Superior temporal gyrus (tissue), 1 donor: Measurements from ENCODE around the gene CACNA2D1.
A peak's percentile ranks its signal among the peaks of the same experiment; 100 is the strongest.
"Not testable (repeated sequence)": the region's sequence is repeated elsewhere in the genome, so short reads cannot be mapped to it uniquely, and the experiment has no call there.

ENCODE experiments used
- DNase-seq: peaks from one replicate; pipeline ENCODE4 v3.0.0-alpha.2; 2016; ENCODE audit errors: extremely low spot score

CACNA2D1 gene

DNA sequence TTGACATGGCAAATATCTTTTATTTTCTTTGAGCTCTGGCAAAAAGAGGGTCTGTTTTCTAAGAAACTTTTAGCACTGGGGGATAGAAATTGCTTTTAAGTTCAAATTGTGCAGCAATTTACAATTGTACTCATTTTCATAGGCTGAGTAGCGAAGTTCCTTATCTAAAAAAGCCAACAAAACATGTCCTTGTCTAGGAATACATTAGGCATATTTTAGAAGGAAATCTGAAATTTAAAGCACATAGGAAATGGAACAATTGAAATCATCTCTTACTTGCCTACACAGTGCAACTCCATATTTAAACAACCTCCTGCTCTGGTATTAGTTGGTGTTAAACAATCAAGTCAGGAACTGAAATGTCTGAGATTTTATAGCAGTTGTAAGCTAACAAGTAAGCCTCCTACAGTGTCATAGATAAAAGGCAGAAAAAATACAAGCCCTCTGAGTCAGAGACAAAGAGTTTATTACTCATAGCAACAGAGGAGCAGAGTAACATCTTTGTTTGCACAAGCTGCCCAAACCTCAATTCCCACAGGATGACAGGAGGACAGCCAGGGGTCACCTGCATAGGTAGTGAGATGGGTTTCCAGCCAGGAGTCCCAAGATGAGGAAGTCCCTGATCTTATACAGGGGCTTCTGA lies 393.6 kb downstream of the CACNA2D1 start:
- DNase-seq: peak; percentile 76

DNA sequence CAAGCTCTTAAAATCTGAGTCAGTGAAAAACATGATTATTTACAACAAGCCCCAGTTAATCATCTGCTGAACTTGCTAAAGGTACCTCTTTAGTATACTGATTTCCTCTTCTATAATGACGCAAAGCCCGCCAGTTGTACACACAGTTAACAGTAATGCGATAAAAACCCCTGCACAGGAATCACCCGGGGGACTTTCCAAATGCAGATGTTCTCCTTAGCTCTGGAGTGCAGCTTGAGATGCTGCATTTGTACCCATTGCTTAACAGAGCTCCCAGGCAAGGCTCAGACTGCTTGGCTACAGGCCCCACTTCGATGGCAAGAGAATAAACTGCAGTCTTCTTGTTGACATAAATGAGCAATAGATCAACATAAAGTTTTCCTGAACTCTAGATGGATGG lies 394.1 kb downstream of the CACNA2D1 start:
- no peak for DNase-seq

DNA sequence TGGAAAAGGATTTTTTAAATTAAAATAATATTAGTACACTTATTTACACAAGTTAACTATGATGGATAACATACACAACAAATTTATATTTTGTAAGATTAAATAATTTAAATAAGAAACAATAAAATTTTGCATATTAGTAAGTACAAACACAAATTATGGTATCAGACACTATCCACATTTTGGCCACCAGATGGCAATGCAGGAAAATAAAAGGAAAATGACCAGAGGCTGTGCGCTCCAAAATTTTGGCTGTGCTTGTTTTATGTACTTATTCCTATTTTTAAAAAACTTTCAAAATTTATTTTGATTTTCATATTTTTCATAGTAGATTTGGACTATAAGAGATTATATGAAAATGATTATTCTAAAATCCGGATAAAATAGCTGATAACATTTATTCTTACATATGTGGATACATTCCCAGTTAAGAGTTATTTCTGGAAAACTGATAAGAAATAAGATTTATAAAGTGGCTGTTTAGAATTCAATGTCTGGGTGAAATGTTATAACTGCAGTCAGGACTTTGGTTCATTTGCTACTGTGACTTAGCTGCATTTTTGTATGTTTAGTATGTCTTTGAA lies 399.0 kb downstream of the CACNA2D1 start:
- peak; percentile 94 for DNase-seq

DNA sequence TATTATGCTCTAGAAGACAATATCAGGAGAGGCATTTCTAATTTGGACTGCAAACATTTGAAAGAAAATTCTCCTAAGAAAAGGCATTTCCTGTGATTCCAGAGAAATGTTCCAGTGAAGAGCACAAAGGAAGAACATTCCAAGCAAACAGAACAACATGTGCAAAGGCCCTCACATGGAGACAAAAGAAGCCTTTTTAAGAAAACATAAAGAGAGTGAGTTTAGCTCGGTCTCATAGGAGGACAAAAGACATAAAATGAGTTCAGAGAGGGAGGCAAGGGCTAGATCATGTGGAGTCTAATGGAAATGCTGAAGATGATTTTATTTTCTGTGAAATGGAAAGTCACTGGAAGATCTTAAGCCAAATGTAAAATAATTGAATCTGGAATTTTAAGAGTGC lies 404.0 kb downstream of the CACNA2D1 start:
- no peak for DNase-seq

DNA sequence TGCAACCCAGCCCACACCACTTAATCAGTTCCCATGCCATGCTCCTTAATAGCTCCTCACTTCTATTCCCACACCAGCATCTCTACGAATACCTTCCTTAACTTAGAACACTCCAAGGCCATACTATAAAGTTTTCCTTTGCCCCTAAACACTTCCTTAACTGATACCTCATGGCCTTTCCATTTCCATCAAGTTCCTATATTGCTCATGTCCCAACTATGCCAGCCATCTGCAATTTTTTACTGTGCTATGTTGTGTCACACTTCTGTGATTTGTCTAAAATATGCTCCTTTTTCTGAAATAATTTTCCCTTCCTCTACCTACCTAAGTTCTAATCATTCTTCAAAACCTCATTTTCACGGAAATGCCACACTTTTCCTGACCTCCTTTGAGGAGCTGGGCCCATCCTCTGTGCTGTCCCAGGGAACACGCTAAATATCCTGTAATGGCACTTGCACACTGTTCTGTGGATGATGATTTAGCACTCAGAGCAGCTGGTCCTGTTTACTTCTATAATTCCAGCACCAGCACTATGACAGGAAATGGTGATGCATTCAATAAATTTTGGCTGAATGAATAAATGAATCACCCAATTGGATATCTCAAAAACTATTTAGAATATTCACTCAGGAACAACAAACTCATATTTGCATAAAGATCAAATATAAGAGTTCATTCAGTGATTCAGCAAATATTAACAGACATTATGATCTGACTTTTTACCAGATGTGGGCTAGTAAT lies 407.3 kb downstream of the CACNA2D1 start:
- DNase-seq: no peak

DNA sequence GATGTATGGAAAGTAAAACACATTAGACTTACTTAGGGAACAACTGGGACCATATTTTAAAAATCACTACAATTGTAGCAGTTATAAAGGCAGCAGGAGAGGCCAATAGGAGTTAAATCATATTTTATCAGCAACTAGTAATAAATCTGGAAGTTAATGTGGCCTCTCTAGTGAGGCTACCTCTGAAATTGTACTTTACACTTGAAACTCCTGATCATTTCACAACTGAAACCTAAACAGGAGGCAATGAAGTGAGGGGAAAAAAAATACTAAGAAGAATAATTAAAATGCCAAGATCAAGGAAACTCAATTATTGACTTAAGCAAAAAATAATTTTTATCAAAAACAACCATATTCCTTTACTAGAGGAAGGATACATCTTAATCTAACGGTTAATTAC lies 408.1 kb downstream of the CACNA2D1 start:
- no peak for DNase-seq

DNA sequence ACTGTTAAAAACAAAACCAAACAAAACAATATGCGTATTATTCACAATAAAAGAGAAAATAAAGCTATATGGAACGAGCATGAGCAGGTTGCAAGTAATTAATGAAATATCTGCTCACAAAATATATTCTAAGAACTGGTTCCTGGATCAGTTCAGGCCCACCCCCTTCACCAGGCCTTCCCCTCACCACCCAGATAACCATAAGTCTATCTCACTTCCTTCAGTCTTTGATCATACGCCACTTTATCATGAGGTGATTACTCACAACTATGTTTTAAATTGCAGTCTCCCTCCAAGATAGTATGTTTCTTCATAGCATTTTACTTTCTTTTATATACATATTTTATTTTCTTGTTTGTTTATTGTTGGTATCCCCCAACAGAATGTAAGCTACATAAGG lies 410.7 kb downstream of the CACNA2D1 start:
- no peak for DNase-seq

DNA sequence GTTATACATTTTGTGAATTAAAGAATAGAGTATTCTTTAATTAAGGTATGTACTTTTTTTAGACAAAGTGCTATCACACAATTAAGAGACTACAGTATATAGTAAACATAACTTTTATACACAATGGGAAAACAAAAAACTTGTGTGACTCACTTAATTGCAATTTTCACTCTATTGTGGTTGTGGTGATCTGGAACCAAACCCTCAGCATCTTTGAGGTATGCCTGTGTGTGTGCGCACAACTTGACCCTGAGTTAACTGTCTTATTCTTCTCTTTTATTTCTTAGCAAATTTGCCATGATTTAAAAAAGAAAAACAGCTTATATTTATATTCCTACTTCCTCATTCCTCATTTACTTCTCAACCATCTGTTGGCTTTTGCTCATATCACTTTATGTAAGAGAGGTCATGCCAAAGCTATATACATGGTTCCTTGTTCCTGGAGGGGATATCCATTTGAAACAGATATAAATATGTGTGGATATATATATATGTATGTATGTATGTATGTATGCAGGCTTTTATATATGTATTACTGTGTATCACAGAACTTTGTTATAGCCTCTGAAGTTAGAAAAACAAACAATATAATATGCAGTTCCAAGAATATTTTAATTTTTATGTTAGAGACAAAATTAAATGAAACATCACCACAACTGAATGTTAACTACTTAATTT lies 414.2 kb downstream of the CACNA2D1 start:
- no peak for DNase-seq

DNA sequence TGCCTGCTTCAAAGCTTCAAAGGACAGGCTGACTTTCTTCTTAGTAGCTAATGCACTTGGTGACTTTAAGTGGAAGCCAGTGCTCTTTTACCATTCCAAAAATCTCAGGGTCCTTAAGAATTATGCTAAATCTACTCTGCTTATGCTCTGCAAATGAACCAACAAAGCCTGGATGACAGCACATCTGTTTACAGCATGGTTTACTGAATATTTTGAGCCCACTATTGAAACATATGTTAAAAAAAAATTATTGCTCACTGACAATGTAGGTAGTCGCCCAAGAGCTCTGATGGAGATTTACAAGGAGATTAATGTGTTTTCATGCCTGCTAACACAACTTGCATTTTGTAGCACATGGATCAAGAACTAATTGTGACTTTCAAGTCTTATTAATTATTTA lies 415.5 kb downstream of the CACNA2D1 start:
- DNase-seq: no peak

DNA sequence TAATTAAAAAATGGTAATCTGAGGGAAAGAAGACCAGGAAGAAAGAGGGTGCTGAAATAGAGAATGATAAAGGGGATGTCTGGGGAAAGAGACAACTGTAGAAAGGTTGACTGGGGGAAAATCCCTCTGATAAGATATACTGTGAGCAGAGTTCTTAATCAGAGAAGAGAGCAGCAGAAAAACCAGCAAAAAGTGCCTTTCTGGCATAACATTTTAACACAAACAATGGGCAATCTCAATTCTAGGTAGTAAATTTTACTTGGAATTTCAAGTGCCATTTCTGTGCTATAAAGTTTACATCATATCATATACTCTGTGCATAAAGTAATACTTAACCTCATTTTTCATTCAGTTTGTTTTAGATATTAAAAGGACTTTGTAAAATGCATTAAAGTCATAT lies 421.9 kb downstream of the CACNA2D1 start:
- DNase-seq: no peak

DNA sequence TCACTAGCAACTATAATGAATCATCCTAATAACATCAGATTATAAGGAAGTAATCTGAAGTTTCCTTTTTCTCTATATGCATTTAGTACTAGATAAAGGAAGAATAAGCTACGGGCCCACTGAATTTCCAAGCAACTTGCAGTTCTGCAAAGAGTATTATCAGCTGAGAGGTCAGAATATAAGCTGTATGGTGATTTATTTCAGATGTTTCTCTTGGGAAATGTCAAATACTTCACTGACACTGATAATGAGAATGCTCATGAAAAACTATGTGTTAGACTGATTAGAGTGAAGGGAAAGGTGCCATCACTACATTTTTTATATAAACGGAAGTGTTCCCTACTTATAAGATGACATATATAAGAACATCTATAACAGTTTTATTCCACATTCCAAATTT lies 422.5 kb downstream of the CACNA2D1 start:
- DNase-seq: no peak

DNA sequence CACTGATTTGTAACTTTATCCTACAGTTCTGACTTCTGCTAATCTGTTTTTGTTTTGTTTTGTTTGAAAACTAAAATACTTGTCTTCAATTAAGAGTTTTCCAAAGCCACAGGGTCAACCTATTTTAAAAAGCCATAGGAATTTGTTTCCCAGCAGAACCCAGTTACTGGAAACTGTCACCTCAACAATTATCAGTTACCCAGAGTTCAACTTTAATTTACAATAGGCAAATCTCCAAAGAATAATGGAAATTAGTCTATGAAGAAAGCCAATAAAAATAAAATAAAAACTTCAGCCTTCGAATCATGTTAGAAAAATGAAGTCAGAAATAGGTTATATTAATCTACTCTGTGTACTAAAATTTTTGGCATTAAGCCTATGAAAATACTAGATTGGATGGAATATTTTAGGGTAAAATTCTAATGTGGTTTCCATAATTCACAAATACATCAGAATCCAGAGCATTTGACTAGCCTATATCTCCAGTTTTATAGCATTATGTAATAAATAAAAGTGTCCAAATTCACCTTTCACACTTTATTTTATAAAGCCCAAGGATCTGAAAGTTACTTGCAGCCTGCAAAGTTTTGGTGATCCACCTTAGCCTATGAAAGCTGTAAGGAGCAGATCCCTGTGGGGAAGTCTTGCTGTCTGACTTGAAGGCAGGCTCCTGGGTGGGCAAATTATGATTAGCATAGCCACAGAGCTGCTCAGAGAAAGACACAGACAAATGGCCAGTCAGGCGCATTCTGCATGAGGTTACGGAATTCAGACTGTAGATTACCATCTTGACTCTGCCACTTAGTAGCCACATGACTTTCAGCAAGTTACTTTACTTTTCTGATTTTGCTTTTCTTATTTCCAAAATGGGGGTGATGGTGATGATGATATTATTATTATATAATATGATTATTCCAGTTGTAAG lies 423.8 kb downstream of the CACNA2D1 start:
- DNase-seq: no peak

DNA sequence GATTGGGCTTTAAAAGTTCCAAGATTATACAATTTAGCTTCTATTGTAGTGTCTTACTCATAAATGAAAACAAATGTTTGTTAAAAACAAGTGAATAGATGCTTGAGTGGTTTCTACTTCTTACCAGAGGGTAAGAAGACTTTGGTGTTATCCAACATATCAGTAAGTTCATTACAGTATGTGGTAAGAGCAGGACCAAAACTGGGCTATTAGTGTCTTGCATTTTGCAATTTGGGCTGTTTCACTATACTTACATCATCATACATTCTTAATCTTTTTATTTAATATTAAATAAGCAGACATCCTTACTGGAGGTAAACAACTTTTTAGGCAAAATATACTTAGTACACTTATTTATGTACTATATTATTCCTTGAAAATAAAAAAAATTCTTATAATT lies 425.4 kb downstream of the CACNA2D1 start:
- DNase-seq: no peak

DNA sequence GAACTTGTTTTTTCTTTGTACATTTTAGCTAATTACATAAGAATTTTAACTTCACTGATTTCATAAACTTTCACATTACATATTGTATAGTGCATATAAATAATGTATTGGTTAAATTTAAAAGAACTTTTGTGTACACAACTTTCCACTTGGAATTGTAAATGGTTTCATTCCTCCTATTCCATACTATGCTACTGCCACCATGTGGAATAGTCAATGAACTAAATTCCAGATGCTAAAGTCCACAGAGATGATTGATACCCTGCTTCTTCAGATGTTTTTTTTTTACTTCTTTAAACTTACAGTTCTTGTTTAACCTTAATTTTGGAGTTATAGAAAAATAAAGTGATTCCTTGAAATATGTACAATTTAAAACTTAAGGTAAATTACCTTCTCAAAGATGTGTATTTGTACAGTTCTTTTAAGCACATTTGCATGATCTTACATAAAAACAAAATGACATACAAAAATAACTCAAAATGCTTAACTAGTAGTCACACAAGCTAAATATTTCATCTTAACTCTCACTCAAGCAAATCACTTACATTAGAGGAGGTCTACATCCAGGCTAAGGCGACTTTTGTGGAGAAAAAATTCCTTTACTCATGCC lies 426.1 kb downstream of the CACNA2D1 start:
- DNase-seq: peak; percentile 82

DNA sequence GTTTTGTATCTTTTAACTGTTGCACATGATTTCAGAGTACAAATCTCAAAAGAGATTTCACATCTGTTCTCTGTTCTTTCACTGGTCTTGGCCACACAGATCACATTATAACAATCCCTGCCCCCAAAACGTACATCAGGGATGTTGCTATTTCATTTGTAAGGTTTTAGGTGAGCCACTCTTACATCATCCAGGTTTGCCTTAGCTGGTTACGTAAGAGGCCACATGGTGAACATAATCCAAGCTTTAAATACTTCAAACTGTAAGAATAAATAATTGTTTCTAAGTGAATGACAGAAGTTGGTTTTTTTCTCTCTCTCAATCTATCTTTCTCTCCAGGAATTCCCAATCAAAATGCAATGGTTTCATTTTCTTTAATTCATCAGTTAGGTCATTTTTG lies 427.8 kb downstream of the CACNA2D1 start:
- DNase-seq: no peak

DNA sequence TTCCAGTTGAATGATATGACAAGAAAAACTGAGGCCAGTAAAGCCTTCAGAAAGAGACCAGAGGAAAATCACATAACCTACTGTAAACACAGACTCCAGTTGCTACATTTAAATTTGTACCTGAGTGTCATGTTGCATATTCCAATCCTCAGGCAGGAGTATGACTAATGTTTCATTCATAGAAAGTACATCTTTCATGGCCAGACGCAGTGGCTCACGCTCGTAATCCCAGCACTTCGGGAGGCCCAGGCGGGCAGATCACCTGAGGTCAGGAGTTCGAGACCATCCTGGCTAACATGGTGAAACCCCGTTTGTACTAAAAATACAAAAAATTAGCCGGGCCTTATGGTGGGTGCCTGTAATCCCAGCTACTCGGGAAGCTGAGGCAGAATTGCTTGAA lies 429.0 kb downstream of the CACNA2D1 start:
- not testable (repeated sequence) for DNase-seq

DNA sequence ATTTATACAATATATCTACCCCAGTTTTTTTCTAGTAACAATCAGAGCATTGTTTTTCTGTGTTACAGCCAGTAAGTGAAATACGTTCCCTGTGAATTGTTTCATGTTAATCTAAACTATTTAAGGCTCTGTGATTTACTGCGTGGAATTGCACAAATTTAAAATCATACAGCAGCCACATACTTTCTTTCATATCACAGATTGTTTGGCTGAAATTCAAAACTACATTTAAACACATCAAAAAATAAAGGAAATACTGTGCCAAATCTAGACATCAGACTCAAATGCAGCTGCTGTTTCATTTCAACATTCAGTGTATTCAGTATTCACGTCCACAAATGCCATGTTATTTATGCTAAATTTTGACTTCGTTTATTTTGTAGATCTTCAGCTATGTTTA lies 431.1 kb downstream of the CACNA2D1 start:
- peak; percentile 69 for DNase-seq

DNA sequence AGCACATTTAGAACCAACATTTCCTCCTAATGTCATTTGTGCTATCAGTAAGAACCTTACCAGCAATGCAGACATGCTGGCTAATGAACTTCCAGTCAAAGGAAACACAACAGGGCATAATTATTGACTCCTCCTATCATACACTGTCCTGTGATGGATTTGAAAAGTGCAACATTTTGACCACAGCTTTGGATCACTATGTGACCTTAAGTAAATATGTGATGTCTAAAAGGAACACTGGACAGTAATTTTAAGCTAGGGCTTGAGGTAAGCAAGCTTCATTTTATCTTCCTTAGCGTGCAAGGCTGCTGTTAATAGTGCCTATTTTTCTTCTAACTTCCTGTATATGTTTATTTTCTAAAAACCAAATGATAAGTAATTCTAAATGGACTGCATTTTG lies 433.2 kb downstream of the CACNA2D1 start:
- DNase-seq: no peak

DNA sequence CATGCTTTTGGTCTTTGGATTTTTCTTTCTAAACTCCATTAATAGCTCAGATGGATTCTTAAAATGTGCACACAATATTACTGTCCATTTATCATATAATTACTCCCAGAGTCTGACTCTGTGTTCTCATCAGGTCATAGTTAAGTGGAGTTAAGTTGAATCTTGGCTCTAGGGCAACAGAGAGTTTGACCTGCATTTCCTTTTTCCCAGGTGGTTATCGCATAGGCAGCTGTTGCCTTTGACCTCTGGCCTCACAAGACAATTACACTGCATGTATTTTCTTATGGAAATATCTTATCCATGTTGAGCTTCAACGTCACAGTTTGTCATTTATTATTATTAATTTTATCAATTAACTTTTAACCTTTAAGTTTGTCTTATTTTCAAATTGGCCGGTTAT lies 436.3 kb downstream of the CACNA2D1 start:
- DNase-seq: no peak

DNA sequence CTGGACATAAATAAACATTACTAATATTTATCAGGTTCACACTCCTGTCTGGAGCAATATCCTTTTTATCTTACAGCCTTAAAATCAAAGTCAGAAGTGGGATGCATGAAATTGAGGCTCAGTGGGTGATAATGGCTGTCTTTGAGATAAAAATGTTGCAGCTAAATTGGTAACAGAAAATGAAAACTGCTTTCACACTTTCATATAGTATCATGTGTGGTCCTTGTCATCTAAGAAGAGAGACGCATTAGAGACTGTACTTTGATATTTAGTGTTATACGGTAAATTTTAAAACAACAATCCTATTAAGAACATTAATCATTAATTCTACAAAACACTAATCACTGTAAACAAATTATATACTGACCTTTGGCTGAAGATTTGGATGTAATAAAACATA lies 438.5 kb downstream of the CACNA2D1 start:
- DNase-seq: no peak

DNA sequence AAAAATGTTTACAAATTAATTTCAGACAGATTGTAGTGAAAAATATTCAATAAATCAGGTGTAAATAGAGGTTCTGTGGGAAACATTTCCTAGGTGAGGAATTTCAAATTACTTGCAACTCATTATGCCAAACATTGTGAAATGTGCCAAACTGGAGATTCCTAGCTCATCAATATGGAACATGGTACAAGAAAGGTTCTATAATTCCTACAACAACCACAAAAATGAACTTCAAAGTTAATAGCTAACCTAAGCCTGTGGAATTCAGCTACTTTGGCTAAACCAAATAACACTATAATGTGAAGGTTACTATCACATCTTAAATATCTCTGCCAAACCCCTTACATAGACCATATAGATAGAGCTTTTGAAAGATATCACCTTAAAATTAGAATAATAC lies 450.4 kb downstream of the CACNA2D1 start:
- no peak for DNase-seq
